ENCODE measurements around the gene CDK2AP2. TPM values are rescaled to one million over a fixed set of nuclear protein-coding genes. Genes with fewer than 3 reads are reported as not detected.

CDK2AP2 gene
- total RNA-seq, 1 donor from 2014 or later = 159 TPM

- intact Hi-C loops (cut with micrococcal nuclease) = loop anchor here (2.0 to 5.0 kb wide), 3 partner anchors 30 to 78 kb away; partner anchors contain the start of genes RAD9A and RPS6KB2
Measured at GRCh38 chr11:67468456-67468758, 39.6 kb downstream of the CDK2AP2 start.

- intact Hi-C loops (cut with micrococcal nuclease) = loop anchor here (2.0 to 5.0 kb wide), 3 partner anchors 29 to 77 kb away; partner anchors contain the start of genes RAD9A and RPS6KB2
Measured at GRCh38 chr11:67468056-67468455, 39.9 kb downstream of the CDK2AP2 start.

- intact Hi-C loops (cut with micrococcal nuclease) = loop anchor here (5.0 kb wide), 1 partner anchor 40 kb away; the partner anchor contains the start of gene RPS6KB2
Measured at GRCh38 chr11:67466962-67467771, 40.8 kb downstream of the CDK2AP2 start.

- intact Hi-C loops (cut with micrococcal nuclease) = loop anchor here (5.0 kb wide), 1 partner anchor 39 kb away; the partner anchor contains the start of gene RPS6KB2
Measured at GRCh38 chr11:67466367-67466766, 41.6 kb downstream of the CDK2AP2 start.

GRCh38 chr11:67465530-67465929 lies 42.4 kb downstream of the CDK2AP2 start:
- intact Hi-C loops (cut with micrococcal nuclease) = loop anchor here (5.0 kb wide), 1 partner anchor 38 kb away; the partner anchor contains the start of gene RPS6KB2

- intact Hi-C loops (cut with micrococcal nuclease) = loop anchor here (5.0 kb wide), 1 partner anchor 38 kb away; the partner anchor contains the start of gene RPS6KB2
Measured at GRCh38 chr11:67465189-67465510, 42.8 kb downstream of the CDK2AP2 start.

GRCh38 chr11:67464411-67465188 lies 43.4 kb downstream of the CDK2AP2 start:
- intact Hi-C loops (cut with micrococcal nuclease) = loop anchor here (1.0 to 5.0 kb wide), 4 partner anchors 21 to 61 kb away; partner anchors contain the start of genes CDK2AP2 and RPS6KB2

GRCh38 chr11:67463680-67464410 lies 44.1 kb downstream of the CDK2AP2 start:
- intact Hi-C loops (cut with micrococcal nuclease) = loop anchor here (1.0 kb wide), 3 partner anchors 21 to 61 kb away; partner anchors contain the start of gene CDK2AP2

- intact Hi-C loops (cut with micrococcal nuclease) = no loop called here
Measured at GRCh38 chr11:67463186-67463585, 44.8 kb downstream of the CDK2AP2 start.

- intact Hi-C loops (cut with micrococcal nuclease) = no loop called here
Measured at GRCh38 chr11:67458266-67458665, 49.7 kb downstream of the CDK2AP2 start.

GRCh38 chr11:67457453-67457852 lies 50.5 kb downstream of the CDK2AP2 start:
- intact Hi-C loops (cut with micrococcal nuclease) = no loop called here

Other genes with a start within 250 kb of the CDK2AP2 start
- gene GRK2, start 241.7 kb downstream of the CDK2AP2 start, total RNA-seq = 315 and 316 TPM in 2 replicates
- 188 and 192 TPM in 2 replicates for gene ANKRD13D, start 218.9 kb downstream of the CDK2AP2 start, total RNA-seq
- 9.7 and 14.2 TPM in 2 replicates for gene SSH3, start 204.6 kb downstream of the CDK2AP2 start, total RNA-seq
- 48.0 and 52.8 TPM in 2 replicates for gene POLD4, start 154.6 kb downstream of the CDK2AP2 start, total RNA-seq
- 0.39 and 0.48 TPM in 2 replicates for gene CLCF1, start 134.6 kb downstream of the CDK2AP2 start, total RNA-seq
- 44.8 and 51.7 TPM in 2 replicates for gene RAD9A, start 116.2 kb downstream of the CDK2AP2 start, total RNA-seq
- 346 and 351 TPM in 2 replicates for gene PPP1CA, start 106.3 kb downstream of the CDK2AP2 start, total RNA-seq
- gene TBC1D10C, start 104.1 kb downstream of the CDK2AP2 start, total RNA-seq = 280 and 291 TPM in 2 replicates
- 0.14 and 0.86 TPM in 2 replicates for gene CARNS1, start 92.5 kb downstream of the CDK2AP2 start, total RNA-seq
- gene RPS6KB2, start 79.7 kb downstream of the CDK2AP2 start, total RNA-seq = 59.8 and 64.4 TPM in 2 replicates
- gene PTPRCAP, start 70.5 kb downstream of the CDK2AP2 start, total RNA-seq = 308 and 324 TPM in 2 replicates
- gene CORO1B, start 64.7 kb downstream of the CDK2AP2 start, total RNA-seq = 241 and 247 TPM in 2 replicates
- gene GPR152, start 55.4 kb downstream of the CDK2AP2 start, total RNA-seq = not detected in 2 replicates
- 3.7 and 4.0 TPM in 2 replicates for gene CABP4, start 52.8 kb downstream of the CDK2AP2 start, total RNA-seq
- gene TMEM134, start 38.9 kb downstream of the CDK2AP2 start, total RNA-seq = 34.3 and 40.4 TPM in 2 replicates
- gene AIP, start 25.1 kb downstream of the CDK2AP2 start, total RNA-seq = 150 and 157 TPM in 2 replicates
- 80.2 and 91.6 TPM in 2 replicates for gene PITPNM1, start 2.8 kb downstream of the CDK2AP2 start, total RNA-seq
- gene CABP2, start 15.3 kb upstream of the CDK2AP2 start, total RNA-seq = not detected in 2 replicates
- 278 and 289 TPM in 2 replicates for gene GSTP1, start 75.7 kb upstream of the CDK2AP2 start, total RNA-seq
- 219 TPM in 2 replicates for gene NDUFV1, start 98.8 kb upstream of the CDK2AP2 start, total RNA-seq
- gene NUDT8, start 121.8 kb upstream of the CDK2AP2 start, total RNA-seq = 9.8 and 11.5 TPM in 2 replicates
- gene TBX10, start 131.6 kb upstream of the CDK2AP2 start, total RNA-seq = not detected in 2 replicates
- gene ACY3, start 142.6 kb upstream of the CDK2AP2 start, total RNA-seq = 0.68 and 0.80 TPM in 2 replicates
- gene ALDH3B2, start 166.5 kb upstream of the CDK2AP2 start, total RNA-seq = not detected in 2 replicates

Measured in T-helper 2 cell treated with Interferon-gamma antibody and Interleukin-4, amounts not matched to agents 100 ng/mL and 5 ng/mL, for 36 hours (primary cell).